Left ventricle myocardium inferior (tissue), 1 donor: ENCODE results near the gene LRP3. TPM values are rescaled to one million over a fixed set of nuclear protein-coding genes. Genes with fewer than 3 reads are reported as not detected.
A peak's percentile ranks its signal among the peaks of the same experiment; 100 is the strongest.

Experiments
- DNase-seq: peaks from one replicate; pipeline ENCODE4 v3.0.0-alpha.2; 2020
- H3K27ac ChIP-seq: fragments of 200-600 bp; replicated peaks from 2 replicates; pipeline ENCODE4 v1.8.0; 2021
- H3K27me3 ChIP-seq: fragments of 200-600 bp; 2 replicates; pipeline ENCODE4 v1.8.0; 2021; ENCODE audit warnings: low read depth
- H3K36me3 ChIP-seq: fragments of 200-600 bp; 2 replicates; pipeline ENCODE4 v1.8.0; 2021
- H3K4me1 ChIP-seq: fragments of 200-600 bp; 2 replicates; pipeline ENCODE4 v1.8.0; 2021
- H3K4me3 ChIP-seq: fragments of 200-600 bp; 2 replicates; pipeline ENCODE4 v1.8.0; 2021; ENCODE audit warnings: mild to moderate bottlenecking, moderate library complexity
- H3K9me3 ChIP-seq: fragments of 200-600 bp; replicated peaks from 2 replicates; pipeline ENCODE4 v1.8.0; 2021
- CTCF ChIP-seq: fragments of 200-600 bp; IDR thresholded peaks from 2 replicates; pipeline ENCODE4 v1.8.0; 2021; ENCODE audit warnings: antibody characterized with exemption, mild to moderate bottlenecking, borderline replicate concordance
- intact Hi-C: fragments of 100-400 bp; cut with micrococcal nuclease; formaldehyde crosslinking; loops from one replicate; pipeline ENCODE4 v1.11.0; 2022
- total RNA-seq: library from RNA; stranded (reverse); fragmentation: NEBNext Ultra II Directional; extraction: Animal tissue kit (Norgen Biotek cat#: 25700); gene quantifications from one replicate; pipeline ENCODE4 v1.2.1, GENCODE V29; 2021
- donor health status: DM: no; HTN: yes; CAD: no; lungs with severe emphysema.

LRP3 gene
- total RNA-seq, 1 donor from 2014 or later, result 20.8 TPM

- peak; percentile 94 for TF ChIP-seq CTCF
- peak; percentile 81 for DNase-seq
- no peak overlapping the region for H3K4me3 ChIP-seq
- H3K27ac ChIP-seq, result no peak overlapping the region
- intact Hi-C loops, result loop anchor here (5.0 kb wide), 1 partner anchor 172 kb away; no protein-coding TSS in a partner anchor
- no peaks in the 10 kb centered on the region for H3K36me3 ChIP-seq
- H3K9me3 ChIP-seq, result no peaks in the 10 kb centered on the region
- H3K27me3 ChIP-seq, result peaks cover 77% of the 10 kb centered on the region
- H3K4me1 ChIP-seq, result no peaks in the 10 kb centered on the region
Observed at GRCh38 chr19:33235269-33235995, 41.3 kb downstream of the LRP3 start.

GRCh38 chr19:33235996-33236350 is 41.8 kb downstream of the LRP3 start:
- intact Hi-C loops, result loop anchor here (5.0 kb wide), 1 partner anchor 171 kb away; no protein-coding TSS in a partner anchor
- H3K27ac ChIP-seq, result no peak overlapping the region
- no peaks in the 10 kb centered on the region for H3K4me1 ChIP-seq
- no peaks in the 10 kb centered on the region for H3K36me3 ChIP-seq
- H3K27me3 ChIP-seq, result peaks cover 77% of the 10 kb centered on the region
- no peaks in the 10 kb centered on the region for H3K9me3 ChIP-seq
- TF ChIP-seq CTCF, result no peak
- DNase-seq, result no peak
- no peak overlapping the region for H3K4me3 ChIP-seq

GRCh38 chr19:33236696-33237390 is 42.7 kb downstream of the LRP3 start:
- no peak for TF ChIP-seq CTCF
- H3K36me3 ChIP-seq, result no peaks in the 10 kb centered on the region
- H3K27ac ChIP-seq, result no peak overlapping the region
- intact Hi-C loops, result loop anchor here (5.0 kb wide), 1 partner anchor 170 kb away; no protein-coding TSS in a partner anchor
- H3K4me1 ChIP-seq, result peaks cover 5% of the 10 kb centered on the region
- H3K9me3 ChIP-seq, result no peaks in the 10 kb centered on the region
- DNase-seq, result no peak
- H3K27me3 ChIP-seq, result peaks cover 77% of the 10 kb centered on the region
- no peak overlapping the region for H3K4me3 ChIP-seq

GRCh38 chr19:33238481-33239149 is 44.5 kb downstream of the LRP3 start:
- no peak overlapping the region for H3K27ac ChIP-seq
- peaks cover 6% of the 10 kb centered on the region for H3K4me1 ChIP-seq
- H3K4me3 ChIP-seq, result no peak overlapping the region
- intact Hi-C loops, result loop anchor here (5.0 kb wide), 1 partner anchor 169 kb away; no protein-coding TSS in a partner anchor
- no peaks in the 10 kb centered on the region for H3K36me3 ChIP-seq
- DNase-seq, result no peak
- no peak for TF ChIP-seq CTCF
- H3K9me3 ChIP-seq, result no peaks in the 10 kb centered on the region
- H3K27me3 ChIP-seq, result peaks cover 71% of the 10 kb centered on the region

DNA sequence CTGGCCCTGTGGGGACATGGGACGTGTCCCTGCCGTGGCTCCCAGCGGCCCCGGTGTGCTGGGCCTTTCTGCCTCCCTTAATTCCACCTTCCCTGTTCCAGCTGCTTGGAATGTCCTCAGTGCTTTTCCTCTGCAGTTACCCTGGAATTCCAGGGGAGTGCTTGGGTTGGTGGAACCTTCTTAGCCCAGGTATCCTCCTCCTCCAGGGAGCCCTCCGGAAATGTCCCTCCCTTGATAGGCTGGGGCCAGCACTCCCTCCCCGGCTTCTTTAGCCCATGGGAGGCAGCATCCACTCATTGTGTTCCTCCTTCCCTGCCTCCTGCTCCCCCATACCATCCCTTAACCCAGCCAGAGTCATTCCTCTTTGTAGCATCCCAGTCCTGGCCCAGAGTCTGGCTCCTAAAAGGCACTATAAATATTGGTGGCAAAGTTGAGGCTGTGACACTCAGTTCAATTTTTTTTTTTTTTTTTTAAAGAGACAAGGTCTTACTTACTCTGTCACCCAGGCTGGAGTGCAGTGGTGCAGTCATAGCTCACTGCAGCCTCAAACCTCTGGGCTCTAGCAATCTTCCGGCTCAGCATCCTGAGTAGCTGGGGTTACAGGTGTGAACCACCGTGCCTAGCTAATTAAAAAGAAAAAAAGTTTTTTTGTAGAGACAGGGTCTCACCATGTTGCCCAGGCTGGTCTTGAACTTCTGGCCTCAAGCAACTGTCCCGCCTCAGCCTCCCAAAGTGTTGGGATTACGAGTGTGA is 45.3 kb downstream of the LRP3 start:
- no peaks in the 10 kb centered on the region for H3K36me3 ChIP-seq
- H3K4me3 ChIP-seq, result no peak overlapping the region
- no peak for DNase-seq
- intact Hi-C loops, result loop anchor here (5.0 kb wide), 1 partner anchor 168 kb away; no protein-coding TSS in a partner anchor
- H3K9me3 ChIP-seq, result no peaks in the 10 kb centered on the region
- H3K27ac ChIP-seq, result no peak overlapping the region
- H3K27me3 ChIP-seq, result peaks cover 63% of the 10 kb centered on the region
- peaks cover 6% of the 10 kb centered on the region for H3K4me1 ChIP-seq
- TF ChIP-seq CTCF, result no peak
